Measurements from ENCODE around the gene KRT81.
A peak's percentile ranks its signal among the peaks of the same experiment; 100 is the strongest.
"Not testable (repeated sequence)": the region's sequence is repeated elsewhere in the genome, so short reads cannot be mapped to it uniquely, and the experiment has no call there.

Gene KRT81

GRCh38 chr12:52316701-52317100 lies 25.4 kb upstream of the KRT81 start:
- DNase-seq = no peak

GRCh38 chr12:52316290-52316689 lies 25.0 kb upstream of the KRT81 start:
- DNase-seq = no peak

GRCh38 chr12:52315721-52316120 lies 24.4 kb upstream of the KRT81 start:
- DNase-seq = peak; percentile 14

- no peak for DNase-seq
Observed at GRCh38 chr12:52314511-52314910, 23.2 kb upstream of the KRT81 start.

GRCh38 chr12:52313926-52314325 lies 22.6 kb upstream of the KRT81 start:
- DNase-seq = no peak

GRCh38 chr12:52313461-52313860 lies 22.1 kb upstream of the KRT81 start:
- no peak for DNase-seq

- DNase-seq = no peak
Observed at GRCh38 chr12:52312086-52312485, 20.8 kb upstream of the KRT81 start.

GRCh38 chr12:52311285-52311648 lies 19.9 kb upstream of the KRT81 start:
- DNase-seq = no peak

- DNase-seq = no peak
Observed at GRCh38 chr12:52310622-52311284, 19.4 kb upstream of the KRT81 start.

- no peak for DNase-seq
Observed at GRCh38 chr12:52308806-52309425, 17.6 kb upstream of the KRT81 start.

- peak; percentile 13 for DNase-seq
Observed at GRCh38 chr12:52307836-52308805, 16.8 kb upstream of the KRT81 start.

- no peak for DNase-seq
Observed at GRCh38 chr12:52306731-52307130, 15.4 kb upstream of the KRT81 start.

- DNase-seq = no peak
Observed at GRCh38 chr12:52305921-52306705, 14.8 kb upstream of the KRT81 start.

- not testable (repeated sequence) for DNase-seq
Observed at GRCh38 chr12:52304941-52305411, 13.6 kb upstream of the KRT81 start.

- DNase-seq = not testable (repeated sequence)
Observed at GRCh38 chr12:52302242-52302914, 11.0 kb upstream of the KRT81 start.

- DNase-seq = not testable (repeated sequence)
Observed at GRCh38 chr12:52301721-52302120, 10.4 kb upstream of the KRT81 start.

GRCh38 chr12:52300796-52301691 lies 9.7 kb upstream of the KRT81 start:
- DNase-seq = no peak

GRCh38 chr12:52298677-52299190 lies 7.4 kb upstream of the KRT81 start:
- no peak for DNase-seq

- DNase-seq = no peak
Observed at GRCh38 chr12:52296572-52297215, 5.4 kb upstream of the KRT81 start.

GRCh38 chr12:52295663-52296062 lies 4.3 kb upstream of the KRT81 start:
- DNase-seq = no peak
